ENCODE results near the gene ZNRF2.
"Not testable (repeated sequence)": the region's sequence is repeated elsewhere in the genome, so short reads cannot be mapped to it uniquely, and the experiment has no call there.

The ZNRF2 gene

GRCh38 chr7:30287625-30288024 lies 3.2 kb downstream of the ZNRF2 start:
- DNase-seq (ENCODE audit: low read depth in 3 of 3): not testable (repeated sequence)

DNA sequence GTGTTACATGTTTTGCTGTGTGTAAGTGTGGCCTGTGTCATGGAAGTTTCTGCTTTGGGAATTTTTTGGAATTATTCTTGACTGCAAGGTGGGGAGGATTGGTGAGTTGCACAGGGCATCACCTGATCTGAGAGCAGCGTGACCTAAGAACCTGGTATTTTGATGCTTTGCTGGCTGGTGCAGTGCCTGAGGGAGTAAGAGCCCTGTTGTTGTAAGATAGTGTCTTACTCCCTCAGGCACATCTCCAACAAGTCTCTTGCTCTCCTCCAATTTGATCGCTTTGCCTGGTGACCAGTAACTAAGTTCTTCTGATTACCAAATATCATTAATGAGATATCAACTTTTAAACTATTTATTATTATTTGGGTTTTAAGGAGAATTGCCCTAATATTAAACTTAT lies 5.2 kb downstream of the ZNRF2 start:
- DNase-seq (ENCODE audit: low read depth in 3 of 3): not testable (repeated sequence)

GRCh38 chr7:30290317-30290716 lies 5.9 kb downstream of the ZNRF2 start:
- DNase-seq (ENCODE audit: low read depth in 3 of 3): not testable (repeated sequence)

DNA sequence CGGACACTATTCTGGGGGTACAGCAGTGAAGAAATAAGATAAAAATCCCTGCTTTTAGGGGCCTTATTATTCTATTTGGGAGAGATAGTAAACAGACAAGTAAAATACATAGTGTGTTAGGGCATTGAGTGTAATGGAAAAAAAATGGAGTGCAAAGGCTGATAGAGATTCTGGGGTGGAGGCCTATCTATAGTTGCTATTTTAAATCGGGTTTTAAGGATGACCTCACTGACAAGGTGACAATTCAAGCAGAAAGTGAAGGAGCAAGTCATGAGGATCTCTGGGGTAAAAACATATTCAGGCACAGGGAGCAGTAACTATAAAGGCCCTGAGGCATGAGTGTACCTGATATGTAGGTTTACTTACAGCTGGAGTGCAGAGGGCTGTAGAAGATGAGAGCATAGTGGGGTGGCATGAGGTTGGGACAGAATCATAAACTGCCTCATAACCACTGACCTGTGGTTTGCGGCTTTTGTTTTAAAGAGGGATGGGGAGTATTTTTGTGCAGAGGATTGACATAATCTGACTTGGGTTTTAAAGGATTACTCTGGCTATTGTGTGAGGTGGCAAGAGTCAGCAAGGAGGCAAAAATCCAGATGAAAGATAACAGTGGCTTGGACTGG lies 8.1 kb downstream of the ZNRF2 start:
- not testable (repeated sequence) for DNase-seq (ENCODE audit: low read depth in 3 of 3)

GRCh38 chr7:30296304-30296703 lies 11.9 kb downstream of the ZNRF2 start:
- not testable (repeated sequence) for DNase-seq (ENCODE audit: low read depth in 3 of 3)

GRCh38 chr7:30297499-30297898 lies 13.1 kb downstream of the ZNRF2 start:
- DNase-seq (ENCODE audit: low read depth in 3 of 3): not testable (repeated sequence)

- not testable (repeated sequence) for DNase-seq (ENCODE audit: low read depth in 3 of 3)
Observed at GRCh38 chr7:30298409-30298808, 14.0 kb downstream of the ZNRF2 start.

GRCh38 chr7:30301751-30302150 lies 17.4 kb downstream of the ZNRF2 start:
- DNase-seq (ENCODE audit: low read depth in 3 of 3): no peak

DNA sequence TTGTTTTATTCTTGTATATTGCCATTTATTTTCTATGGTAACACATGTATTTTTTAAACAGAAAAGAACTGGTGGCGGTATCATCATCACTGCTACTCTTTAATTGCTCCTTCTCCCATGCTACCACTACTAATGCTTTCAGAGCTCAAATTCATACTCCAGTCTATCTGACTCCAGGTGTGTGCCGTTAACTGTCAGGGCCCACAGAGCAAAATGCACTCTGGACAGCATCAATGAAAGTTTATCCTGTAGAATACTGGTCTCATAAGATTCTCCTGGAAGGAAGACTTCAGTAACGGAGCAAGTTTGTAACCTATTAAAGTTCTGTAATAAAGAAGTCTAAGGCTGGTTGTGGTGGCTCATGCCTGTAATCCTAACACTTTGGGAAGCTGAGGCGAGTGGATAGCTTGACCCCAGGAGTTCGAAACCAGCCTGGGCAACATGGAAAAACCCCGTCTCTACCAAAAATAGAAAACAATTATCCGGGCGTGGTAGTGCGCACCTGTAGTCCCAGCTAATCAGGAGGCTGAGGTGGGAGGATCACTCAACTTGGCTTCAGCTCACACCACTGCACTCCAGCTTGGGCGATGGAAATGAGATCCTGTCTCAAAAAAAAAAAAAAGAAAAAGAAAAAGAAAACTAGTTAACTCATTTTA lies 18.4 kb downstream of the ZNRF2 start:
- DNase-seq (ENCODE audit: low read depth in 3 of 3): no peak

GRCh38 chr7:30303312-30304039 lies 19.1 kb downstream of the ZNRF2 start:
- DNase-seq (ENCODE audit: low read depth in 3 of 3): no peak

DNA sequence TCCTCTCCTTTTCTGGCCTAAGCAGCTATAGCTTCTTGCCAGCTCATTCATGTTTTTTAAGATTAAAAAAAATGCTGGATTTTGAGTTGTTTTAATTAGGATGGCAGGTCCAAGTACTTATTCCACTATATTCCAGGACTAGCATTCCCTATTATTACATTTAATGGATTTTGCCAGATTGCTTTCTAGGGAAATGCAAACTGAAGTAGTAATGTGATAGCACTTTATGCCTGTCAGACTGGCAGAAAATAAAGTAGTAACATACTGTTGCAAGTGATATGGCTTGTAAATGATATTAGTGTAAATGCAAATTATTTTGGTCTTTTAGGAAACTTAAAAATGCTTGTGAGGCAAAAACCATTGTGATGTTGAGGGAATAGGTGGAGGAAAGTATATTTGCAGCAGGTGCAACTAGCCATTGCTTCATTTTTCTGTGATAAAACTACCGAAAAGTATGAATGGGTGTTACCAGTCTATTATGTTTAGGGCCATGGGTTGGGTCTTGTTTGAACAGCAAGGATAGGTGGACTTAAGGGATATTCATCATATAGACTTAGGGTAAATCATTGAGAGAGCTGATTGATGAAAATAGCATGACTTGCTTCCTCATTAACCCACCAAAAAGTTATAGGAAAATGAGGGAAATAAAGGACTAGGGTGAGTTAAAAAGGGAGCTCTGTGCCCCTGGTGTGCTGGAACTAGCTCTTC lies 19.9 kb downstream of the ZNRF2 start:
- DNase-seq (ENCODE audit: low read depth in 3 of 3): no peak

DNA sequence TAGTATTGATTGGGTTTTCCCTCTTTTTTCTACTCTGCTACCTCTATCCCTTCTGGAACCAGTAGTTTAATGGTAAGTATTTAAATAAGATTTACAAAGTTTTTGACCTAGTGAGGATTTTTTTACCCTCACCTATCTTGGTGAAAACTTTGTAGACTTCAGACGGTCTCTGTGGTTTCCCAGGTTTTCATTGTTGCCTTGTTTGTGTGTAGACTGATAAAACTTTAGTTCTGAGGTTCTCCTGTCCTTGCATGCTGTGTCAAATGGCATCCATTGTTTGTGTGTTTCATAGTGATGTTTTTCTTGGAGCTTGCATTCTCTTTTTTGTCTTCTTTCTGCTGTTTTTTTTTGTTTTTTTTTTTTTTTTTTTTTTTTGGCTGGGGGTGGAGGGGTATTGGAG lies 22.6 kb downstream of the ZNRF2 start:
- DNase-seq (ENCODE audit: low read depth in 3 of 3): no peak

- no peak for DNase-seq (ENCODE audit: low read depth in 3 of 3)
Observed at GRCh38 chr7:30308389-30308788, 24.0 kb downstream of the ZNRF2 start.

GRCh38 chr7:30309302-30309701 lies 24.9 kb downstream of the ZNRF2 start:
- DNase-seq (ENCODE audit: low read depth in 3 of 3): no peak

- no peak for DNase-seq (ENCODE audit: low read depth in 3 of 3)
Observed at GRCh38 chr7:30309842-30310435, 25.5 kb downstream of the ZNRF2 start.

GRCh38 chr7:30310674-30311362 lies 26.4 kb downstream of the ZNRF2 start:
- DNase-seq (ENCODE audit: low read depth in 3 of 3): no peak

DNA sequence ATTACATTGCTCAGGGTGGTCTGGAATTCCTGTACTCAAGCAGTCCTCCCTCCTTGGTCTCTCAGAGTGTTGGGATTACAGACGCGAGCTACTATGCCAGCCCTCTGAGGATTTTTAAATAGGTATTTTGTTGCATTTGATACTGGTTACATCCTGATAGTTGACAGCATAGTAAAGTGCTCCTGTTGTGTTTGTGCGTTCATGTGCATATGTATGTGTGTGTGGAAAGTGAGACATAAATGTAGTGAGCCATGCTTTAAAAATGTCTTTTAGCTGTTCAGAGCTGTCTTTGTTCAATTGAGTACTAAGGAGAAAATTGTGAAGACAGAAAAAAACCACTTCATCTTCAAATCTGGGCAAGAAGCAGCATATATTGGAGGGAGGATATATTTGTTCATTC lies 27.8 kb downstream of the ZNRF2 start:
- no peak for DNase-seq (ENCODE audit: low read depth in 3 of 3)

DNA sequence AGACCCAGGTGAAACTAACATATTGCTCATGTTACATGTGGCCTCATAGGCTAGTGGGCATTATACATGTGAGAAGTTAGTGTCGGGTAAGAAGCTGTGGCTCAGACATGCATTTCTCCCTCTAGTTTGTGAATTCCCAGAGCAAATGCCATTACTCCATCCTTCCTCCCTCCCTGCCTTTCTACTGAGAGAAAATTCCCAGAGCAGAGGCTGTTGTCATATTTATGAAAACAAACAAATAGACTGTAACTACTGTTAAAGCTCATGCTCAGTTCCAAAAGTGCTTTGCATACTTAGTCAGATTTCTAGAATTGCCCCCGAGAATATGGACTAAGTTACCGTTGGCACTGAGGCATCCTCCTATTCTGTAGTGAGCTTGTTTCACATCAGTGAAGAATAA lies 29.0 kb downstream of the ZNRF2 start:
- DNase-seq (ENCODE audit: low read depth in 3 of 3): no peak

GRCh38 chr7:30313793-30314192 lies 29.4 kb downstream of the ZNRF2 start:
- no peak for DNase-seq (ENCODE audit: low read depth in 3 of 3)

GRCh38 chr7:30315589-30315988 lies 31.2 kb downstream of the ZNRF2 start:
- no peak for DNase-seq (ENCODE audit: low read depth in 3 of 3)

- DNase-seq (ENCODE audit: low read depth in 3 of 3): no peak
Observed at GRCh38 chr7:30320392-30320791, 36.0 kb downstream of the ZNRF2 start.
